PFSK-1 (cell line): Measurements from ENCODE around the gene BAG2.

Experiments used
- POLR2AphosphoS5 ChIP-seq: IDR thresholded peaks from 2 replicates; pipeline ENCODE4 v1.6.1; 2012; ENCODE audit warnings: low read depth, mild to moderate bottlenecking, control low read depth, low read length, moderate library complexity
- SIN3A ChIP-seq: IDR thresholded peaks from 2 replicates; pipeline ENCODE4 v1.6.1; 2012; ENCODE audit warnings: mild to moderate bottlenecking, low read length, moderate library complexity, borderline replicate concordance; ENCODE audit not compliant: insufficient read depth
- TF ChIP-seq, protein P1 (sequence below), 2 experiments: IDR thresholded peaks; 2 replicates each; pipeline versions ENCODE4 v1.6.1 to v1.8.0; 2011 to 2012; ENCODE audit warnings: low read depth in 2 of 2, low read length in 2 of 2, control low read depth in 1 of 2, inconsistent platforms in 1 of 2, mild to moderate bottlenecking in 1 of 2, moderate library complexity in 1 of 2; ENCODE audit not compliant: insufficient read depth in 1 of 2

DNA sequence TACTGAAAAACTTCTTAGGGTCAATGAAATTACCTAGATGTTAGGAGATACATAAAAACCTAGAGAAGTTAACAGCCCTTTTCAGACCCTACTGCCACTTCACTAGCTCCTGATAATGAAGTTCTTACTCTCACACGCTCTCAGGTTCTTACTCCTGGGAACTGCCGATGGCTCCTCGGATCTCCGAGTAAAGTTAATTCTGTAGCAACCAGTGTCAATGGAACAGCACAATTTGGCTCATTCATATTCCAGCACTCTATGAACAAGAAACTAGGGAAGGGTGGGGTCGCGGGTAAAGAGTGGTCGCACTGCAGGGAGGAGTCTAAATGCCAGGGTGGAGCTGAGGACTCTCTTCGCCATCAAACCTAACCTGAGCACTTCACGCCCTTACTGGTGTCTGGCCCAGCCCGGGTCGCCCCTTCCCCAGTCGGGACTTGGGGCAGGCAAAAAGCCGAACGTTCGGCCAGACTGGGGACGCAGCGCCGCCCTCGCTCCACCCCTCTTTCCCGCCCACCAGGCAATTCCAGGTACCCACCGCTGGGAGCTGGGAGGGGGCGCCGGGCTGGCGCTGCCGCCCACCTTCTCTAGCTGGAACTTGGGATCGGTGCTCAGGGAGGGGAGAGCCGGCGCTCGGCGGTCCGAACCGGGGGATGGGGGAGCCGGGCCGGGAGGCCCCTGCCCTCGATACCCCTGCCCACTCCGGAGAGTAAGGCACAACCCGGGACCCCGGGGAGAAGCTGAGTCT, 49.2 kb downstream of the BAG2 start:
- TF ChIP-seq SIN3A (0 out of 2 replicates have a peak, but pooled peaks have one; percentile 38), POLR2AphosphoS5 (no peak)
- TF ChIP-seq, protein P1, sequence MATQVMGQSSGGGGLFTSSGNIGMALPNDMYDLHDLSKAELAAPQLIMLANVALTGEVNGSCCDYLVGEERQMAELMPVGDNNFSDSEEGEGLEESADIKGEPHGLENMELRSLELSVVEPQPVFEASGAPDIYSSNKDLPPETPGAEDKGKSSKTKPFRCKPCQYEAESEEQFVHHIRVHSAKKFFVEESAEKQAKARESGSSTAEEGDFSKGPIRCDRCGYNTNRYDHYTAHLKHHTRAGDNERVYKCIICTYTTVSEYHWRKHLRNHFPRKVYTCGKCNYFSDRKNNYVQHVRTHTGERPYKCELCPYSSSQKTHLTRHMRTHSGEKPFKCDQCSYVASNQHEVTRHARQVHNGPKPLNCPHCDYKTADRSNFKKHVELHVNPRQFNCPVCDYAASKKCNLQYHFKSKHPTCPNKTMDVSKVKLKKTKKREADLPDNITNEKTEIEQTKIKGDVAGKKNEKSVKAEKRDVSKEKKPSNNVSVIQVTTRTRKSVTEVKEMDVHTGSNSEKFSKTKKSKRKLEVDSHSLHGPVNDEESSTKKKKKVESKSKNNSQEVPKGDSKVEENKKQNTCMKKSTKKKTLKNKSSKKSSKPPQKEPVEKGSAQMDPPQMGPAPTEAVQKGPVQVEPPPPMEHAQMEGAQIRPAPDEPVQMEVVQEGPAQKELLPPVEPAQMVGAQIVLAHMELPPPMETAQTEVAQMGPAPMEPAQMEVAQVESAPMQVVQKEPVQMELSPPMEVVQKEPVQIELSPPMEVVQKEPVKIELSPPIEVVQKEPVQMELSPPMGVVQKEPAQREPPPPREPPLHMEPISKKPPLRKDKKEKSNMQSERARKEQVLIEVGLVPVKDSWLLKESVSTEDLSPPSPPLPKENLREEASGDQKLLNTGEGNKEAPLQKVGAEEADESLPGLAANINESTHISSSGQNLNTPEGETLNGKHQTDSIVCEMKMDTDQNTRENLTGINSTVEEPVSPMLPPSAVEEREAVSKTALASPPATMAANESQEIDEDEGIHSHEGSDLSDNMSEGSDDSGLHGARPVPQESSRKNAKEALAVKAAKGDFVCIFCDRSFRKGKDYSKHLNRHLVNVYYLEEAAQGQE (IDR thresholded peaks at IDR 0.05; ENCODE audit: insufficient read depth in 1 of 2, low read depth in 2 of 2, low read length in 2 of 2) = no peak
